SU-DHL-6 (cell line): ENCODE measurements around the gene GSE1.

Experiments used
- H2AFZ ChIP-seq: fragments of 200-600 bp; sonication (generic); 2 replicates; pipeline ENCODE4 v1.6.1; 2014; ENCODE audit warnings: low read depth, mild to moderate bottlenecking, moderate library complexity, mixed read lengths, antibody characterized with exemption, low read length; ENCODE audit not compliant: severe bottlenecking
- H3F3A ChIP-seq: fragments of 200-600 bp; shearing (Covaris generic); 2 replicates; pipeline ENCODE4 v1.6.0; 2016; ENCODE audit warnings: antibody characterized with exemption, mild to moderate bottlenecking; ENCODE audit not compliant: insufficient read depth
- H3K27ac ChIP-seq: fragments of 200-600 bp; sonication (generic); 2 replicates; pipeline ENCODE4 v1.5.1; 2016; ENCODE audit warnings: low read depth, mild to moderate bottlenecking, low read length, moderate library complexity, mixed read lengths
- H3K27me3 ChIP-seq: fragments of 200-600 bp; sonication (generic), shearing (Covaris generic); 2 replicates; pipeline ENCODE4 v1.6.0; 2014; ENCODE audit warnings: mild to moderate bottlenecking, low read length
- H3K36me3 ChIP-seq: fragments of 200-600 bp; sonication (generic); 2 replicates; pipeline ENCODE4 v1.6.1; 2014; ENCODE audit warnings: mild to moderate bottlenecking, low read length, mixed read lengths
- H3K4me2 ChIP-seq: fragments of 300-600, 200-600 bp; shearing (Covaris generic), sonication (generic); 2 replicates; pipeline ENCODE4 v1.6.0; 2014; ENCODE audit warnings: low read length, low read depth, mild to moderate bottlenecking; ENCODE audit not compliant: poor library complexity, severe bottlenecking
- H3K4me3 ChIP-seq: fragments of 200-600 bp; sonication (generic); 2 replicates; pipeline ENCODE4 v1.5.1; 2014; ENCODE audit warnings: antibody characterized with exemption, low read length, mild to moderate bottlenecking, mixed read lengths; ENCODE audit not compliant: insufficient read depth, poor library complexity, severe bottlenecking
- H3K79me2 ChIP-seq: fragments of 200-600 bp; sonication (generic); 2 replicates; pipeline ENCODE4 v1.6.1; 2014; ENCODE audit warnings: mild to moderate bottlenecking, low read length, moderate library complexity; ENCODE audit not compliant: insufficient read depth
- H3K9ac ChIP-seq: fragments of 200-600 bp; sonication (generic); 2 replicates; pipeline ENCODE4 v1.7.0; 2014; ENCODE audit warnings: mild to moderate bottlenecking, low read length
- H3K9me2 ChIP-seq: fragments of 200-600 bp; sonication (generic); replicated peaks from 2 replicates; pipeline ENCODE4 v1.6.1; 2014; ENCODE audit warnings: low read length; ENCODE audit not compliant: insufficient read depth
- H3K9me3 ChIP-seq: fragments of 200-600 bp; sonication (generic); 2 replicates; pipeline ENCODE4 v1.6.1; 2014; ENCODE audit warnings: low read length, mixed read lengths; ENCODE audit not compliant: insufficient read depth
- H4K20me1 ChIP-seq: fragments of 200-600 bp; sonication (generic); 2 replicates; pipeline ENCODE4 v1.6.1; 2014; ENCODE audit warnings: low read depth, mild to moderate bottlenecking, antibody characterized with exemption, low read length, moderate library complexity, mixed read lengths
- EZH2phosphoT487 ChIP-seq: fragments of 200-600 bp; sonication (generic), shearing (Covaris generic); conservative IDR thresholded peaks from 2 replicates; pipeline ENCODE4 v1.6.1; 2018; ENCODE audit warnings: mild to moderate bottlenecking, antibody characterized with exemption, low read length, moderate library complexity, mixed read lengths
- TF ChIP-seq, protein P1 (sequence below): fragments of 200-600 bp; sonication (generic); IDR thresholded peaks from one replicate; pipeline ENCODE4 v1.5.1; 2017; ENCODE audit warnings: antibody characterized with exemption, mild to moderate bottlenecking, low read length, moderate library complexity; ENCODE audit not compliant: insufficient read depth, poor library complexity, severe bottlenecking

The GSE1 gene

DNA sequence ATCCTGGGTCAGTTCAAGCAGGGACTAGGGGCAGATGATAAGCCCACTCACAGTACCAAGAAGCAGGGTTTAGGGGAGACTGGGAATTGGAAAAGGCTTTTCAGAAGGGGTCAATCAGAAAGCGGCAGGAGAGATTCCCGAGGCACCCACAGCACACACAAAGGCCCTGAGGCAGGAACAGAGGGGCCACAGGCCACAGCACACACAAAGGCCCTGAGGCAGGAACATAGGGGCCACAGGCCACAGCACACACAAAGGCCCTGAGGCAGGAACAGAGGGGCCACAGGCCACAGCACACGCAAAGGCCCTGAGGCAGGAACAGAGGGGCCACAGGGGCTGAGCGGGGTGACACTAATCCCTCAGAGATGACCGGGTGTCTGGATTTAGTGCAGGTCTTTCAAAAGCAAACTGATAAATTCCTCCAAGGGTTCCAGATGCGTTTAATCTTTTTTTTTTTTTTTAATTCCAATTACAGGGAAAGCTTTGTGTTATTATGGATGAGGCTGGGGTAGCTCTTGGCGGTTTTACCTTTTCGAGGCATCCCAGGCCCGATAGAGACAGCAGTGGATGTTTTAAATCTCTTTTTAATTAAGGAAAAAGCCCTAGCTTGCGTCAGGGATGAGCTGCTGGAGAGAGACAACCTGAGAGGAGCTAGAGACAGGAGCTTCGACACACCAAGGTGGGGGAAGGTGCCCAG lies 106.6 kb downstream of the GSE1 start:
- H3K36me3 ChIP-seq = no peaks in the 10 kb centered on the region
- H3K4me2 ChIP-seq = no peak overlapping the region
- H3K9me3 ChIP-seq = no peaks in the 10 kb centered on the region
- H3F3A ChIP-seq = no peaks in the 10 kb centered on the region
- no peaks in the 10 kb centered on the region for H4K20me1 ChIP-seq
- no peak overlapping the region for H3K4me3 ChIP-seq
- no peak overlapping the region for H3K9ac ChIP-seq
- H3K27me3 ChIP-seq = no peaks in the 10 kb centered on the region
- H3K79me2 ChIP-seq = no peaks in the 10 kb centered on the region
- H3K27ac ChIP-seq = no peak overlapping the region
- no peaks in the 10 kb centered on the region for H3K9me2 ChIP-seq
- H2AFZ ChIP-seq = no peak overlapping the region
- no peak for TF ChIP-seq EZH2phosphoT487
- TF ChIP-seq, protein P1, sequence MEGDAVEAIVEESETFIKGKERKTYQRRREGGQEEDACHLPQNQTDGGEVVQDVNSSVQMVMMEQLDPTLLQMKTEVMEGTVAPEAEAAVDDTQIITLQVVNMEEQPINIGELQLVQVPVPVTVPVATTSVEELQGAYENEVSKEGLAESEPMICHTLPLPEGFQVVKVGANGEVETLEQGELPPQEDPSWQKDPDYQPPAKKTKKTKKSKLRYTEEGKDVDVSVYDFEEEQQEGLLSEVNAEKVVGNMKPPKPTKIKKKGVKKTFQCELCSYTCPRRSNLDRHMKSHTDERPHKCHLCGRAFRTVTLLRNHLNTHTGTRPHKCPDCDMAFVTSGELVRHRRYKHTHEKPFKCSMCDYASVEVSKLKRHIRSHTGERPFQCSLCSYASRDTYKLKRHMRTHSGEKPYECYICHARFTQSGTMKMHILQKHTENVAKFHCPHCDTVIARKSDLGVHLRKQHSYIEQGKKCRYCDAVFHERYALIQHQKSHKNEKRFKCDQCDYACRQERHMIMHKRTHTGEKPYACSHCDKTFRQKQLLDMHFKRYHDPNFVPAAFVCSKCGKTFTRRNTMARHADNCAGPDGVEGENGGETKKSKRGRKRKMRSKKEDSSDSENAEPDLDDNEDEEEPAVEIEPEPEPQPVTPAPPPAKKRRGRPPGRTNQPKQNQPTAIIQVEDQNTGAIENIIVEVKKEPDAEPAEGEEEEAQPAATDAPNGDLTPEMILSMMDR = no peak

GRCh38 chr16:85720302-85720637 lies 107.1 kb downstream of the GSE1 start:
- no peak overlapping the region for H3K4me3 ChIP-seq
- H3K27ac ChIP-seq = no peak overlapping the region
- no peaks in the 10 kb centered on the region for H3K9me2 ChIP-seq
- H3K9ac ChIP-seq = no peak overlapping the region
- H3K27me3 ChIP-seq = no peaks in the 10 kb centered on the region
- H3K4me2 ChIP-seq = no peak overlapping the region
- no peaks in the 10 kb centered on the region for H3K9me3 ChIP-seq
- no peaks in the 10 kb centered on the region for H4K20me1 ChIP-seq
- H3K79me2 ChIP-seq = no peaks in the 10 kb centered on the region
- no peaks in the 10 kb centered on the region for H3K36me3 ChIP-seq
- no peak for TF ChIP-seq EZH2phosphoT487
- TF ChIP-seq, protein P1 = no peak
- H3F3A ChIP-seq = no peaks in the 10 kb centered on the region
- H2AFZ ChIP-seq = no peak overlapping the region

DNA sequence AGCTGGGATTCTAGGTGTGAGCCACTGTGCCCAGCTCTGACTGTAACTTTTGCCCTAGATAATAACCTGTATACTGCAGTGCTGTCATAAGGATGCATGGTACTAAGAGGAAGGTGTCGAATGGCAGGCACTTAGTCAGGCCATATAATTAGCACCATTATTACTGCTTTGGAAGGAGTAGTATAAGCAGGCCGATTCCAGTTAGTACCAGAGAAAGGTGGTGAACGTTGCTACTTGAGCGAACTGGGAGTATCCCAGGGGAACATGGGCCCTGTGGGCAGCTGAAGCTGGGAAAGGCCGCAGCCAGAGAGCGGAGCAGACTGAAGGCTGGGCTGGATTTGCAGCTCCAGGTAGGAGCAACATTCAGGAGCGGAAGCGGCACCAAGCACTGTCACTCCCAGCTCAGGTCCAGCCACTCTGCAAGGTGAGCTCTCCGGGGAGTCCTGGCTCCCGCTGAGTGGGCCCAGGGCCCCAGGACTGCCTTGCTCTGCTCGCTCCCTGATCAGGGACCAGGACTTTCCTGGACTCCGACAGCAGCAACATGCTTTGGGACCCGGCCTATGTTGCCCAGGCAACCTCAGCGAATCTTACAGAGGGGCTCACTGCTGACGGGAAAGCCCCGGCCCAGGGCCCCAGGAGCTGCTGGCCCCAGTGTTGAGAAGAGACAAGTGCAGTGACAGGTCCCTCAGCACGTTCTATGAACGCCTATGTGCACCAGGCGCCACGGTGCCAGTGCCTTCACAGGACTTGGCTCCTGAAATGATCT lies 109.2 kb downstream of the GSE1 start:
- Histone ChIP-seq H3K36me3 (no peaks in the 10 kb centered on the region), H3K27me3 (no peaks in the 10 kb centered on the region), H3K9ac (no peak overlapping the region), H4K20me1 (no peaks in the 10 kb centered on the region; the same call in 1 of the 2 replicates), H3K27ac (no peak overlapping the region), H3K79me2 (no peaks in the 10 kb centered on the region), H3K4me3 (no peak overlapping the region), H3K4me2 (no peak overlapping the region), H3K9me2 (no peaks in the 10 kb centered on the region), H3F3A (no peaks in the 10 kb centered on the region), H2AFZ (no peak overlapping the region), H3K9me3 (no peaks in the 10 kb centered on the region)
- TF ChIP-seq, protein P1 = no peak
- no peak for TF ChIP-seq EZH2phosphoT487
